Activated gamma-delta T cell treated with Interleukin-2 at 50 U/mL for 16 hours (primary cell): ENCODE results near the gene TSKU.

Experiments
- DNase-seq: peaks from one replicate; pipeline ENCODE4 v3.0.0-alpha.2; 2020

The TSKU gene

DNA sequence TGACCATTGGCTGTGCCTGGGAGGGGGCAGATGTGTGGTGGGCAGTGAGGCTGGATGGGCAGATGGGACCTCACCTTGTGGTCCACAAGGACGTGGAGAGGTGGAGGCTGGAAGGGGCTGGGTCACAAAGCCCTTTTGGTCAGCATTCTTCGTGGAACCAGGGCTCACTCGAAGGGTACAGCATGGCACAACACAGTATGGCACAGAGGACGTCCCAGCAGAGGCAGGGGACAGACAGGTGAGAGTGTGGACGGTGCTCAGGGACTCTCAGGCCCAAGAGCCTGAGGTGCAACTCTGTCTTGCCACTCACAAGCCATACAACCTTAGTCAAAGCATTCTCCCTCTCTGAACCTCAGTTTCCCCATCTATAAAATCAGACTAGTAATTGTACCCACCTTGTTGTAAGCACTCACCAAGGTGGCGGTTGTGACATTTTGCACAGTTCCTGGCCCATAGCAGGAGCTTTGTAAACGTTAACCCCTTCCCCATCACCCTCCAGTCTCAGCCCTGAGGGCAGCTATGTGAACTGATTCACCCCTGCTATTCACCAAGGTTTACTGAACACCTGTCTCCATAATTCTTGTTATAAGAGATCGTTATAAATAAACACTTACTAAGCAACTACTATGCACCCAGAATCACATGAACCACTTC lies 11.6 kb upstream of the TSKU start:
- DNase-seq, result no peak

DNA sequence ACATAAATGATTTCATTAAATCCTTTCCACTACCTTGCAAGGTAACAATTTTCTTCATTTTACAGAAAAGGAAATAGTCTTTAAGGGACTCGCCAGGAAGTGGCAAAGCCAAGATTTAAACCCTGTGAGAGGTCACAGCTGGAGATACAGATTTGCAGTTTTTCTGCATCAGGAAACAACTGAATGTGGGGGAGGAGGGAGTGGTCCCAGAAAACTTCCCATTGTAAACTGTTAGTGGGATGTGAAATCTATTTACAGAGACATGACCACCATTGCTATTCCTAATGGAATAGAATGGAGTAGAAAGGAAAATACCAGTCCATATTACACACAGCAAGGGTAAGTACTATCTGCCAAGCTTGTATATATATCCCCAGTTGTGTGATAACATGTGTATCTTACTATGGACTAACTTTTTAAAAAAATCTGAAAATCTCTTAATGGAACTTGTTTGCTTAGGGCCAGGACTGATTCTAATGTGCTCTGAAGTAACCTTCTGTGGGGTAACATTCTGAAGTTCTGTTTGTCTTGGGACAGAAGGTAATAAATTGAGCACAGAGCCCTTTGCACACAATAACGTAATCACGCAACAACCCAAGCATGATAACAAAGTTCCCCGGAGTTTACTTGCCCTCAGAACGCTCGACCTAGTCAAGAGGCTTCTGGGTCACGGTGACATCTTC lies 10.9 kb upstream of the TSKU start:
- no peak for DNase-seq

DNA sequence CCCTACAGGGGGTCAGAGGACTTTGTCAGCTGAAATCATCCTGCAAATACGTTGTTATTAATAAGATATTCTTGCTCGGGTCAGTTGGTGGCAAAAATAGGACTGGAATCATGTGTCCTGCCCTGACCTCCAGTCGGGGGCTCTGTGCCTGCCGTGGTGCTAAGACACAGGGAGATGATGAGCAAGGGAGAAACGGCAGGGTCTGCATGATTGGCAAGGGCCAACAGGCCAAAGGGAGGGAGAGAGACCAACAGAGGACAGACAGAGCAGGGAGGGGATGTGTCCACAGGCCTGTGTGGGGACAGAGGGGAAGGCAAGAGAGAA lies 10.4 kb upstream of the TSKU start:
- DNase-seq, result no peak

DNA sequence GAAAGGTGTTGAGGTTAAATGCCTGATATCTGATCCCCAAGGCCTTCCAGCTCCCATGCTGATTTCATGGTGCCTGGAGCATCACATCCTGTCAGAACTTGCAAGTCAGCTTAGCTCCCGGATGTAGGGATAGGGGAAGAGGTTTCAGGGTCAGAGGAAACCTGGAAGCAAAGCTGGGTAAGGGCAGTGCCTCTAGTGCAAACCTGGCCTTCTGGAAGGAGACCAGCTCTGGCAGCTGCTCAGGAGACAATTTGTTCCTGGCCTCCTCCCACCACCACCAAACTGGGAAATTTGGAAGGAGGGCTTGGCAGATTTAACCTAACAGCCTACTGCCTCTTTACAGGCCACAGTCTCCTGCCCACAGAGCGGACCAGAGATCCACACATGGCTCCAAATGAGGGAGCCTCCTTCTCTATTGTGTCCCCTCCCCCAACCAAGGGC lies 9.2 kb upstream of the TSKU start:
- no peak for DNase-seq

DNA sequence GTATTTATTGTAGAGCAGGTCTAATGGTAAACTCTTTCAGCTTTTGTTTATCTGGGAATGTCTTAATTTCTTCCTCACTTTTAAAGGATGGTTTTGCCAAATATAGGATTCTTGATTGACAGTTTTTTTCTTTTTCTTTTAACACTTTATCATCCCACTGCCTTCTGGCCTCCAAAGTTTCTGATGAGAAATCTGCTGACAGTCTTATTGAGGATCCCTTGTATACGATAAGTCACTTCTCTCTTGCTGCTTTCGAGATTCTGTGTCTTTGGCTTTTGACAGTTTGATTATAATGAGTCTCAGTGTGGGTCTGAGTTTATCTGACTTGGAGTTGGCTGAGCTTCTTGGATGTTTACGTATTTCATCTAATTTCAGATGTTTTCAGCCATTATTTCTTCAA lies 6.7 kb upstream of the TSKU start:
- no peak for DNase-seq

DNA sequence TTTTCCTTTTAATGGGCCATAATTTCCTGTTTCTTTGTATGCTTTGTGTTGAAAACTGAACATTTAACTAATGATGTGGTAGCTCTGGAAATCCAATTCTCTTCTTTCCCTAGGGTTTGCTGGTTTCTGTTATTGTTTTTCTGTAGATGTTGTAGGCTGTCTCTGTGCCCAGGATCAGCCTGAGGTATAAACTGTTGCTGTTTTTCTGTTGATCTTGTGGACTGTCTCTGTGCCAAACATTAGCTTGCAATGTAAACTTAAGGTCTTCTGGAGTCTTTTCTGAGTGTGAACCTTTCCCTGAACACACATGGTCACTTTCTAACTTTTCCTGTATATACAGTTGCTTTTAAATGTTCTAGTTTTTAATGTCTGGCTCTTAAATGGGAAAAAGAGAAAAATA lies 5.9 kb upstream of the TSKU start:
- DNase-seq, result no peak

DNA sequence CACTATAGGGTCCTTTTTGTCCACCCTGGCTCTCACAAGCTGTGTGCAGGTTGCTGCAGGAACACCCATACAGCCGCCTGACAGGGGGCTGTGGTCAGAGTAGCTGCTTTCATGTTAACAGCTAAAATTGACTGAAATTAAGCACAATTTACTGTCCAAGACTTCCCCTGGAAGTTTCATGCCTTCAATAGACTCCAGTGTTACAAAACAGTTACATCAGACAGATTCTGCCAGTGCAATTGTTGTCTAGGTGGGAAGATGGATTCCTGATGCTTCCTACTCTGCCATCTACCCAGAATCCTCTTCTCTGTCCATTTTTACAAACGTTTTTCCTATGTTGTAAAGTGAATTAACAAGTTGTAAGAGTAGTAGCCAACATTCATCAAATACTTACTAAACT lies 5.3 kb upstream of the TSKU start:
- DNase-seq, result no peak

DNA sequence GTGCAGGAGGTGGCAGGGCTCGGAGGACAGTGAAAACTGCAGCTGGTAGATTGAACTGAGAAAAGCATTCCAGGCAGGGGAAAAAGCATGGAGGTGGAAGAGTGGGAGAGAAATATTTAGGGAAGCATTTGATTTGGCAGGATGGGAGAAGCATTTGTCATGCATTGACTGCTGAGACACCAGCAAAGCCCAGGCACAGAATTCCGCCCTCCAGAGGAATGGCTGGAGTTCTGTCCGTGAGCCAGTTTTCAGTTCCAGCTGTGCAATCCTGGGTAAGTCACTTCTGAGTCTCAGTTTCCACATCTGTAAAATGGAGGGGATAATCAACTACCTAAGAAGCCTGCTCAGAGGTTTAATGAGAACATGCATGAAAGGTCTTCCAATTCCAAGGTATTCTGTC lies 4.3 kb upstream of the TSKU start:
- DNase-seq, result no peak

DNA sequence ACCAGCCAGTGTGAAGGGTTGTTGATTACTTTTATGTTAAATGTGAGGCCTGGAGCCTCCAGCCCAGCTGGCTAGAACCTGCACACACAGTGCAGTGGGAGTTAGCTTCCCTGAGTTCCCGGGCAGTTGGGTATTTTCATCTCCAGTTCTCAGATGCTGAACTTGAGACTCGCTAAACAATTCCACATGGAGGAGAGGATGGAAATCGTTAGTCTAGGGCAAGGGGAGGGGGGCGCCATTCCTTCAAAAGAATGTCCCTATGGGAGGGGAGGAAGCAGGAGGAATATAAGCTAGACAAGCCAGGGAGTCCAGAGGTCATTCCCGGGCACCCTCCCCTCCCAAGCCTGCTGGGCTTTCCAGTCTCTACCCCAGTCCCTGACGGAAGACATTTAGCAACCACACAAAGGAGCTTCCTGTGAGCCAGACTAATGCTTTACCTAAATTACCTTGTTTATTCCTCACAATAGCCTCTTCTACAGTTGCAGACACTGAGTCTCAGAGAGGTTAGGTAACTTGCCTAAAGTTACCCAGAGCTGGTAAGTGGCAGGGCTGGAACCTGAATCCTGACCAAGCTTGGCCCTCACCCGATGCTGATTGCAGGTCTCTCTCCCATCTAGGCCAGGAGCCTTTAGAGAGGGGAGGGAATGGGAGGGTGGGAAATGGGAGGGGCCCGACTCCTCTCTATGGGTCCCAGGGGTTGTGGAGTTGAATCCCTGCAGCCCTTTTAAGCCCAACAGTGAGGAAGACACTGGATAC lies 1.9 kb upstream of the TSKU start:
- DNase-seq, result no peak

DNA sequence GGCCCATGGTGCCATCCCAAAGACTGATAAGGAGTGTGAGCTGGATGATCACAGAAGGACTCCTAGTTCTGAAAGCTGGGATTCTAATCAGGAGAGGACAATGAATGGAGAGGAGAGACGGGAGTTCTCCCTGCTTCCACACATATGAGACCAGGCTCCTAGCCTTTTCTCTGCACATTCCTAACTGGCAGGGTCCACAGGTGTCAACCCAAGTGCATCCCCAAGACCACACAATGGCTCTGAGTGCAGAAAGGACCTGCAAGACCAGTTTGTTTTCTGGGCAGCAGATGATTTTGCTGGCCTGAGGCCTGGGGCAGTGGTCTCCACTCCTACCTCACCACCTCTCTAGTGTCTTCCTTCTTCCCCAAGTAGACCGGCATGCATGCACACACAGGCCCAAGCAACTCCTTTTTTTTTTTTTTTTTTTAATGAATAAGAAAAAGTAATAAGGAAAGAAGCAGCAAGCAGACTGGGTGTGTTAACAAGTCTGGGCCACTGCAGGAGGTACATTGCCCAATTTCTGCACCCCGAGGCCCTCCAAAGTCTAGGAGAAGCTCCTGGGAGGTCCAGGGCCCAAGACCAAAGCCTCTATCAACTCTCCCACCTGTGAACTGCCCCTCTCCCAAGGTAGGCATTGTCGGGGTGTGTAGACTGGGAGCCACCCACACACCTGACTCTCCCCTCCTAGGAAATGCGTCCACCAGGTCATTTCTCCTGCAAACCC lies 1.2 kb upstream of the TSKU start:
- no peak for DNase-seq

DNA sequence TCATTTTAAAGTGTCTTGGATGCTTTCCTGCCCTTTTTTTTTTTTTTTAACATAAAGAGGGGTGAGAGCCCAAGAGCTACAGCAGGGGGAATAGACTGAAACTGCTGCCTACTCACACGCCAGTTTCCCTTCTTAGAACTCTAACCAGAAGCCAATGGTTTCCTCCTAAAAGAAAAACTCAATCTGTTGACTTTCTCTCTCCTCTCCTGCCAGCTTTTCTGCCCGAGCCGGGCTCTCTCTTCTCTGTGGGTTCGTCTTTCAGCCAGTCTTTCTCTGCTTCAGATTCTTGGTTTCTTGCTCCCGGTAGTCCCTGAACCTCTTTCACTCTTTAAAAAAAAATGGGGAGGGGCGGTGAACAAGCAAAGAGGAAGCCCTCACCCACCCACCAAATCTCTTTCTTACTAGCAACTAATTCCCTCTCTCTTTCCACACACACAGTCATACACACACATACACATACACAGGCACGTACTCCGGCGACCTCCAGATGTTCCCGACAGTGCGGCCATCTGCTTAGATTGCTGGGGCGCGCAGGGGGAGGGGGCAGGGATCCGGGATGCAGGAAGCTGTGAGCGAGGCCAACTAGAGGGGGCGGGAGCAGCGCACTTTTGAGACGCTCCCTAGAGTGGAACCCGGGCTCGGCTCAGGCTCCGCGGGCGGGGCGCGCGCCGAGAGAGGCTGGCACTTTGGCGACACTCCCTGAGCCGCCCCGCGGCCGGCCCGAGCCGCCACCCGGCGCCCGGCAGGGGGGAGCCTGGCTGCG lies 444 bp upstream of the TSKU start:
- no peak for DNase-seq

DNA sequence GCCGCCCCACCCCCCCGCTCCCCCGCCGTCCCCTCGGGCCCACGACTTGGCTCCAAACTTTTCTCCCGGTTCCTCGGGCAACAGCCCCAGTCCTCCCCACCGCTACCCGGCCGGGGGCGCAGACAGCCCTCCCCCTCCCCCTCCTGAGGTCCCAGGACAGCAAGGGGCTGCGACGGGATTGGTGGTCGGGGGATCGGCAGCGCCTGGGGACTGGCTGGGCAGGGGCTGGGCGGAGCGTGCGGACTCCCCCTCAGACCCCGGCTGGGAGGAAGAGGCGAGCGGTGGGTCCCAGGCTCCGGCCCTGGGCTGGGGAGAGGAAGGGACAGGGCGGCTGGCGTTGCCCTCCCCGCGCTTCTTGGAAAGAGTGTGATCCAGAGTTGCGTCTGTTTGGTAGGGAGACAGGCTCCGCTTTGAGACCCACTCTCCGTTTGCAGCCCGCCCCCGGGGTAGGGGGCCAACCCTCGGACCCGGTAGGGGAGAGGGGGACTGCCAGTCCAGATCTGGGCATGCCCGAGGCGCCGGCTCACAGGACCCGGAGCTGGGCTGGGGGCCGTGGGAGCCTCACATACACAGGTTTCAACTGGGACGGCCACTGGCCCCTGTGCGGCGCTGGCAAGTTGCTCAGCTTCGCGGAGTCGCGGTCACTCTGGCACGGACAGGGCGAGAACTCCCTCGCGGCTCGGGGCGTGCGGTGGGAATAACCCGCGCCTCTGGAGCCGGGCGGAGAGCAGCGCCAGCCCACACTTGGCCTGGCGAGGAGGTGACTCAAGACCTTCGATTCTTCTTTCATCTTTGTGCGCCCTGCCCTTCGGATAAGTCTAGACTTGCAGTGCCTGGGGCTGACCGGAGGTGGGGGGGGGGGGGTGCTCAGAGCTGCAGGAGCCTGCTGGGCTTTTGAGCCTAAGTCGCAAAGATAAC lies 999 bp downstream of the TSKU start:
- DNase-seq, result no peak

DNA sequence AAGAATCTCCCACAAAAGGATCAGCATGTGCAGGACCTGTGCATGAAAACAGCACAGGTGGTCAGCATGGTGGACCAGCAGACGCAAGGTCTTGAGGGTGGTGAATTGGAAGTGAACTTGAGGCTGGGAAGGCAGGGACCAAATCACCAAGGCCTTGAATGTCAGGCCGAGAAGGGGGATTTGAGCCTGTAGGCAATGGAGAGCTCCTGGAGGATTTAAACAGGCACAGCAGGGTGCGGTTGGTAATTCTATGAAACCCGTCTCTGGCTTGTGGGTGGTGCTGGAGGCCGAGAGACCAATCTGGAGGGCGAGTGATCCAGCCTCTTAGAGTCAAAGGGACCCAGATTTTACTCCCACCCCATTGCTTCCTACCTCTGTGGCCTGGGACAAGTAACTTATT lies 2.4 kb downstream of the TSKU start:
- no peak for DNase-seq

DNA sequence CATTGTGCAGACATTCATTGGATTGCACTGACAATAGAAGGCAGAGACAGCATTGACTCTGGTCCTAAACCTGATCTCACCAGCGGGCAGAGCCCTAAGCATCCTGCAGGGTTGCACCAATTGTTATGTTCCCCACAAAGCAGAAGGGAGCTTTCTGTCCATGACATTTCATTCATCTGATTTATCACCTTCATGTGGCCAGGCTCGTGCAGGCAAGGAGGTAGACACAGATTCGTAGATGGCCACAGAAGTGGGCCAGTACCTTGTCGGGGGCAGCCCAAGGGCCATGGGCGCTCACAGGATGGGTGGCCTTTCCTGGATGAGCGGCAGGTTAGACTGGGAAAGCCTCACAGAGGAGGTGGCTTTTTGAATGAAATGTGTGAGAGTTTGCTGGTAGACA lies 2.9 kb downstream of the TSKU start:
- no peak for DNase-seq

DNA sequence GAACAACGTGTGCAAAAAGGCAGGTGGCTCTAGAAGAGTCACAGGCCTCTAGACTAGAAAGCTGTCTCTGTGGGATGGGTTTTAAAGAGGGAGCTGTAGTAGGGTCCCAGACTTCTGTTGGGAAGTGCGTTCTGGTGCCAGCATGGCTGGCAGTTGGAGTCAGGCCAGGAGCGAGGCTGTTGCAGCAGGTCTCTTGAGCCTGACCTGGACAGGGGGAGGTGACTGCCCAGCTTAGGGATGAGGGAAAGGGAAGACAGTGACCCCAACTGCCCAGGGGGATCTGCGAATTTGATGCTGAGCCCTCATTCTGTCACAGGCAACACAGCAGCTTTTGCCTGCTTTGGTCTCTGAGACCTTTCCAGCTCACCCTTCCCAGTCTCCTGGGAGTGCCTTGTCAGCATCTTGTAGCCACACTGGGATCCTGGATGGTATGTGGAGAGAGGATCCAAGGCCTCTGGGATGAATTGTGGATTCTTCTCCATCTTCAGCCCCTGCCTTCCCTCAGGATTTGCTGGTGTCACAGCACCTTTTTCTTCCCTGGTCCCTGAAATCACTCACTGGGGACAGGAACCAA lies 3.4 kb downstream of the TSKU start:
- no peak for DNase-seq

DNA sequence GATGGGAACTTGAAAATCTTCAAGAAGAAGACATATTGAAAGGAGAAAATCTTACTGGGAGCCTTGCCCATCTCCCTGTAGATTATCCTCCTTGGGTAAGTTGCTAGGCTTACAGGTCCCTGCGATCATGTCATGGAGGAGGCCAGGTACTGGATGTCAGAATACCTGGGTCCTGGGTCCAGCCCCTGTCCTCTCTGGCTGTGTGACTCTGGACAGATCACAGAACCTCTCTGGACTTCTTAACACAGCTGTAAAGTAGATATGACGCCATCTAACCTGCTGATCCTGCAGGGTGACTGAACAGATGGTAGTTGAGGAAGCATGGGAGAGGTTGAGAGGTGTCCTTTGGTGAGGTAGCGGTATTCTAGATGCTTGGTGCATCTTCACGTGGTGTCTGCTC lies 4.1 kb downstream of the TSKU start:
- DNase-seq, result no peak

DNA sequence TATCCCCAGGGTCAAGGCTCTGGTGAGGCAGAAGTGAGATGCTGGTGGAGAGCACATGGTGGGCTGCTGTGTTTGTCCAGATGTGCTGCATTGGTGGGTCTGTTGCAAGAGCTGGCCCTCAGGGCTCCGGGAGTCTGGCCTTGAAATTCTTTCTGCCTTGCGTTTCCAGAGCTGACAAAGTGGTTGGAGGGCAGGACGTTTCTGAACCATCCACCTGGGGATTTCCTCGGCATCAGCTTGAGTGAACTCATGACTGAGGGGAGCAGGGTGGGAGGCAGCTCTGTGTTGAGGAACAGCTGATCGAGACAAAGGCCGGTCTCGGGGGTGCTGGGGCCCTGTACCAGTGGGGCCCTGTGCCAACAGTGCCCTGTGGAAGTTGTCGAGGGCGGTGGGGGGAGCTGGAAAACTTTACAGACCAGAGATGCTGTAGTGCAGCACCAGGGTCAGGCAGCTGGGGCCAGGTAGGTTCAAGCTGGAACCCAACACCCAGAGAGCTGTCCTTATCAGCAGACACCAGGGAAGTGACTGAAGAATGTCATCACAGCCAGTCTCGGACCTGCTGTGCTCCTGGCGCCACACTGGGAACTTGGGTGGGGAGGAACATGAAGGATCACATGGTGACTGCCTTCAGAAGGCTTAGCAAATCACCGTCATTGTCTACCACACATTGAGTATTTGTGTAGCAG lies 4.9 kb downstream of the TSKU start:
- no peak for DNase-seq

DNA sequence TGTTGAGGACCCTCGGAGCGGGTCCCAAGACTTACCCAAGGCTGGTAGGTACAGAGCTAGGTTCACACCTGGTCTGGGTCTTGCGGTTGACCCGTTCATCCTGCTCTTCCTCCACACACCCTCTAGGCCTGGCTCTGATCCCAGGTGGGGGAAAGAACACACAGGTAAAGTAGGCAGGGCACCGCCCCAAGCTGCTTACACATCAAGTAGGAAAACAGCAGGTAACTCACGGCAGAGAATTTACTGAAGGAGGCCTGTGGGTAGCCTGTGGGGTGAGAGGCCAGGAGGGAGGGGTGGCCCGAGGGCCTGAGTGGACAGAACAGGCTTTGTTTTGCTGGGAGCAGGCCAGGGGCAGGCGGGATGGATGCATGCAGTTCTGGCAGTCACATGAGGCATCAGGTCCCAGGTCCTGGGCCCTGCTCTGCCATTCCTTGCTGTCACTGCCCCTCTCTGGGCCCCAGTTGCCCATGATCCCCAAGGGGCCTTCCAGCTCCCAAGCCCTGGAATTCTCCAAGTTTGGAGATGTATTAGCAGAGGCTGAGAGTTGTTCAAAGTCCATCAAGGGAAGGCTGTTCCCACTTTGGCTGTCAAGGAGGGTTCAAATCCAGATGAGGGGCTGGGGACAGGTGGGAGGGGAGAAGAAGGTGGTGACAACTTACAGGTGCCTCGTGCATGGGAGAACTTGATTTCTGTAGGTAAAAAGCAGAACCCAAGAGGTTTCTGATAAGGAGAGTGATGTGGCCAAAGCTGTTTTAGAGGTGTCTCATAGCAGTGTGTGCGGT lies 5.7 kb downstream of the TSKU start:
- no peak for DNase-seq

DNA sequence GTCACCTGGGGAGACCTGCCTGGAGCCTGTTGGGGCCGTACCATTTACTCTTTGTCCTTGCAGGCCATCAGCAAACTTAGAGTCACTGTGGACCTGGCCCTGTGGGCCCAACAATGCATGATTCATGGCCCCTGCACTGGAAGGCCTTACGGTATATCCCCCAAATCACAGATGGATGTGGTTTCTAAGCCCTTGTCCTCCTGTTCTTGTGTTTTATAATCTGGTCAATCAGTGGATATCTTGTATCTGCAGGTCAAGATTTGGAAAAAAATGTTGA lies 6.2 kb downstream of the TSKU start:
- DNase-seq, result no peak

DNA sequence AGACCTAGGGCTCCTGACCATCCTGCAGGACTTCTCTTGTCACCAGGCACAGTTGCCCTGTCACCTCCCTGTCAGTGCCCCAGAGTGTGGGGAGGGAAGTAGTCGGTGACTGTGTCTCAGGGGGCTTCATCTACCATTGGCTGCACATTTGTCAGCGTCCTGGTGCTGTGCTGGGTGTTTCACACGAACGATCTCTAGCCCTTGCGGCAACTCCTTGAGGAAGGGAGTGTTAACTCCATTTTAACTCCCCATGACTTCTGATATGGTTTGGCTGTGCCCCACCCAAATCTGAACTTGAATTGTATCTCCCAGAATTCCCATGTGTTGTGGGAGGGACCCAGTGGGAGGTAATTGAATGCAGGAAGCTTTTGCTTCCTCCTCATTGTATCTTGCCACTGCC lies 7.1 kb downstream of the TSKU start:
- no peak for DNase-seq
